IPS DF 6.9 (cell line): Measurements from ENCODE around the gene NSMCE1.

ENCODE experiments used
- DNase-seq: peaks from one replicate; pipeline ENCODE4 v3.0.0-alpha.2; 2013; ENCODE audit warnings: low read depth, low spot score
- H3K27ac ChIP-seq: one replicate; pipeline ENCODE4 v1.5.1; 2013; ENCODE audit warnings: low read length, control low read depth
- H3K27me3 ChIP-seq: 2 replicates; pipeline ENCODE4 v1.6.1; 2013; ENCODE audit warnings: mild to moderate bottlenecking, low read length; ENCODE audit not compliant: control insufficient read depth, insufficient read depth
- H3K36me3 ChIP-seq: 2 replicates; pipeline ENCODE4 v1.6.1; 2013; ENCODE audit warnings: low read length; ENCODE audit not compliant: control insufficient read depth, insufficient read depth
- H3K4me1 ChIP-seq: 2 replicates; pipeline ENCODE4 v1.6.1; 2013; ENCODE audit warnings: low read length; ENCODE audit not compliant: control insufficient read depth, insufficient read depth
- H3K4me3 ChIP-seq: 2 replicates; pipeline ENCODE4 v1.5.1; 2013; ENCODE audit warnings: mild to moderate bottlenecking, low read length
- H3K9me3 ChIP-seq: 2 replicates; pipeline ENCODE4 v1.6.1; 2013; ENCODE audit warnings: low read length, inconsistent platforms; ENCODE audit not compliant: control insufficient read depth, insufficient read depth
- WGBS: extraction: QIAGEN DNeasy Blood & Tissue Kit; methylation state at CpG from one replicate; pipeline ENCODE4 v1.1.7; 2013; ENCODE audit warnings: mixed read lengths, missing lambda C conversion rate; ENCODE audit not compliant: insufficient read length, insufficient coverage; 5-methylcytosine and 5-hydroxymethylcytosine counted together

The NSMCE1 gene

DNA sequence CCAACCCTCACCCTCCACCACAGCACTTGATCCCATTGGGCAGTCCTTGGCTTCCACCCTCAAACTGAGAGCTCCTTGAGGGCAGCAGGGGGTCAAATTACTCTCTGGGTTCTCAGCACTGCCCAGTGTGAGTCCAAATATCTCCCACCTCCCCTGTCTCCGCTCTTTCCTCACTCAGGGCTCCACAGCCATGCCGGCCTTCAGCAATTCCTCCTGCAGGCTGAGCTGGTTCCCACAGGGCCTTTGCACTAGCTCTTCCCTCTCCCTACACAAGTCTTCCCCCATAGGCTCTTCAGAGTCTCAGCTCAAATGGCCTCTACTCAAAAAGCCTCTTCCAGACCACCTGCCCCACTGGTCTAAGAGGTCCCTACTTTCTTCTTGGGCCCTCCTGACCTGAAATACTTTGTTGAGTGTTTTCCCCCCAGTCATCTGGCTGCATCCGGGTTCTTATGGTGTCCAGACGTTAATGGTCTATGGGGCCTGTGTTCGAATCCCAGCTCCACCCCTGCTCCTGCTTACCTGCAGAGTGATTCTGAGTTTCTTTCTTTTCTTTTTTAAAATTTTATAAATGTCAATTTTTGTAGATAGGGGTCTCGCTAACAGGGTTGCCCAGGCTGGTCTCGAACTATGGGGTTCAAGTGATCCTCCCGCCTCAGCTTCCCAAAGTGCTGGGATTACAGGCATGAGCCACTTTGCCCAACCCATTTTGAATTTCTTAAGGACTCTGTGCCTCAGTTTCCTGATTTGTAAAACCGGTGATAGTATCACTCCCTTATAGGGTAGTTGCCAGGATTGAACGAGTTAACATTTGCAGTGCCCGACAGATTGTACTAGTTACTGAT, 44.2 kb upstream of the NSMCE1 start:
- H3K4me3 ChIP-seq: peak overlapping the region; percentile 96; the same call in 1 of the 2 replicates
- no peaks in the 10 kb centered on the region for H3K9me3 ChIP-seq
- WGBS: no CpG with 5 or more reads among the region's 11 CpGs
- H3K27me3 ChIP-seq: no peaks in the 10 kb centered on the region
- no peak overlapping the region for H3K27ac ChIP-seq
- no peaks in the 10 kb centered on the region for H3K36me3 ChIP-seq
- H3K4me1 ChIP-seq: peaks cover 6% of the 10 kb centered on the region; the same call in 1 of the 2 replicates
- DNase-seq: no peak

DNA sequence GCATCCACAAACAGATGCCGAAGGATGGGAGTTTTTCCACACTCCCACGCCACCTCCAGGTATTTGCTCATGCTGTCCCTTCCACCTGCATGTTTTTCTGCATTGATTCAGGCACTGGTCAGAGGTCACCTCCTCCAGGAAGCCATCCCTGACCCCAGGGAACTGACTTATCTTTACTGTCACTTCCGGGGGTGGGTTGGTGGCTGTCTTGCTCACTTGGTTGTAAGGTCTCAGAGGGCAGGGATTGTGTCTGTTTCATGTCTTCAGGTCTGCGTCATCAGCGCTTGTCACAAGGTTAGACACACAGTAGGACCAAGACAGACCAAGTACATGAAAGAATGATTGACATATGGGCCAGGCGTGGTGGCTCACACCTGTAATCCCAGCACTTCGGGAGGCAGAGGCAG, 43.3 kb upstream of the NSMCE1 start:
- Histone ChIP-seq H3K4me1 (peaks cover 5% of the 10 kb centered on the region; the same call in 1 of the 2 replicates), H3K27me3 (no peaks in the 10 kb centered on the region)
- DNase-seq: no peak

DNA sequence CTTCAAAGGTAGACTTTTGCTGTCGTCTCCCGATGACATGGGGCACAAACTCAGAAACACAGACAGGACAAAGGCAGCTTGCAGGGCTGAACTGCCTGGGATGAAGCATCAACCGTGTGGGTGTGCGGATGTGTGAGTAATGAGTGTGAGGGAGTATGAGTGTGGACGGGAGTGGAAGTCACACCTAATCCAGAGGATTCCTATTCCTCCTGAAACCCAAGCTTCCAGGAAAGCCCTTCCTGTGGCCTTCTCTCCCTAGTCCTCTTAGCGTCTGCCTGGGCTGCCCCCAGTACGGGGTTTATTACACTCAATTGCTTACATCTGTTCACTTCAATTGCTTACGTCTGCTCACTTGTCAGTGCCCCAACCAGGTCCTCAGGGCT, 42.9 kb upstream of the NSMCE1 start:
- no peak overlapping the region for H3K27ac ChIP-seq
- WGBS: no CpG with 5 or more reads among the region's 8 CpGs

More for the DNA sequence above, 43.3 kb upstream of the NSMCE1 start:
- no peak overlapping the region for H3K4me3 ChIP-seq
- H3K27ac ChIP-seq: no peak overlapping the region
- WGBS: no CpG with 5 or more reads among the region's 7 CpGs
- H3K9me3 ChIP-seq: no peaks in the 10 kb centered on the region
- no peaks in the 10 kb centered on the region for H3K36me3 ChIP-seq

DNA sequence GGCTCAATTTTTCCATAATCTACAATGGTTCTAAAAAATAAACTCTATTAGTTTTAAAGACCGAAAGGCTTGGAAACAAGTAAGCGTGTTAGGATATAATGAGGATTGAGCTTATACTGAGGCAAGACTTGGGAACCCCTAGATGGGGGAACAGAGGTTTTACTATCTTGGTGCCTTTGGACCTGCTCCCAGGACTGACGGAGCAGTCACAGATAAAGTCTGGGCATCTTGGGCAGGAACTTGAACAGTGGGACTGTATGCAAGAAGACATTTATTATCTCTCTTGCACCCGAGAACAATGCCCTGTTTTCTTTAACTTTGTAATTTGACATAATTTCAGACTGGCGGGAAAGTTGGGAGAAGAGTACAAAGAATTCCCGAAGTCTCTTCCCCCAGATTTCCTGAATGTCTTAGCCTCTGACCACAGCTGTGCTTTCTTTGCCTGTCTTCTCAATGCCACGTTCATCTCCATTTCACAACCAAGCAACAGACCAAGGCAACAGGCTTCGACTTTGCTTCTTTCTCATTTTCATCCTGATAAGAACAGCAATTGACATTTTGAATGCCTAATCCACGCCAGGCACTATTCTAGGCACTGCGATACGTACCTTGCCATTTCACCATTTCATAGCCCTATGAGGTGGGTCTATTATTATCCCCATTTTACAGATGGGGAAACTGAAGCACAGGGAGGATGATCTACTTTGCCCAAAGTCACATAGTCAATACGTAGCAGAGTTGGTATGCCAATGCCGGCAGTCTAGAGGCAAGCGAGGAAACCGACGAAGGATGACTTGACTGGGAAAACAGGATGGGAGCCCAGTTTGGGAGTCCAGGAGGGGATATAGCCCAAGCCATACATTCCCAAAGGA, 42.2 kb upstream of the NSMCE1 start:
- Histone ChIP-seq H3K27me3 (no peaks in the 10 kb centered on the region), H3K4me1 (peaks cover 5% of the 10 kb centered on the region; the same call in 1 of the 2 replicates), H3K9me3 (no peaks in the 10 kb centered on the region), H3K27ac (no peak overlapping the region), H3K4me3 (no peak overlapping the region), H3K36me3 (no peaks in the 10 kb centered on the region)
- no peak for DNase-seq
- no CpG with 5 or more reads among the region's 16 CpGs for WGBS

More for the DNA sequence above, 42.9 kb upstream of the NSMCE1 start:
- Histone ChIP-seq H3K27me3 (no peaks in the 10 kb centered on the region), H3K9me3 (no peaks in the 10 kb centered on the region), H3K36me3 (no peaks in the 10 kb centered on the region), H3K4me1 (peaks cover 5% of the 10 kb centered on the region; the same call in 1 of the 2 replicates), H3K4me3 (no peak overlapping the region)
- no peak for DNase-seq

DNA sequence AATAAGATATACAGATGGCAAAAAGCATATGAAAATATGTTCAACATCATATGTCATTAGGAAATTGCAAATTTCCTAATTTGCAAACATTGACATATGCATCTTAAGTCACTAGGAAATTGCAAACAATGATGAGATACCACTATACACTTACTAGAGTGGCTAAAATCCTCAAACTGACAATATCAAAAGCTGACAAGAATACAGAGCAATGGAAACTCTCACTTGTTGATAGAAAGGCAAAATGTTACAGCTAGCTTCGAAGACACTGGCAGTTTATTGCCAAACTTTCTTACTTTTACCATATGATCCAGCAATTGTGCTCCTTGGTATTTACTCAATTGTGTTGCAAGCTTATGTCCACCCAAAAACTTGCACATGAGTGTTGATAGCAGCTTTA, 40.2 kb upstream of the NSMCE1 start:
- H3K27me3 ChIP-seq: no peaks in the 10 kb centered on the region
- no peak overlapping the region for H3K27ac ChIP-seq
- no peak overlapping the region for H3K4me3 ChIP-seq
- H3K4me1 ChIP-seq: no peaks in the 10 kb centered on the region
- no CpG with 5 or more reads among the region's 1 CpG for WGBS
- H3K9me3 ChIP-seq: no peaks in the 10 kb centered on the region
- DNase-seq: no peak
- H3K36me3 ChIP-seq: no peaks in the 10 kb centered on the region

DNA sequence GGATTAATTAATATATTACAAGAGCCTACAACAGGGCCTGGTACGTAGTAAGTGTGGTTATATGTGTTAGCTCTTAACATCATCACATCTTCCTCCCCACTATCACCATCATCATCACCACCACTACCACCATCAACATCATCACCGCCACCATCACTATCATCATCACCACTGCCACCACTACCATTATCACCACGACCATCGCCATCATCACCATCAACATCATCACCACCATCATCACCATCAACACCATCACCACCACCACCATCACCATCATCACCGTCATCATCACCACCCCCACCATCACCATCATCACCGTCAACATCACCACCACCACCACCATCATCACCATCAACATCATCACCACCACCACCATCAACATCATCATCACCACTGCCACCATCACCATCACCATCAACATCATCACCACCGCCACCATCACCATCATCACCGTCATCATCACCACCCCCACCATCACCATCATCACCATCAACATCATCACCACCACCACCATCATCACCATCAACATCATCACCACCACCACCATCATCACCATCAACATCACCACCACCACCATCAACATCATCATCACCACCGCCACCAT, 37.4 kb upstream of the NSMCE1 start:
- no peaks in the 10 kb centered on the region for H3K36me3 ChIP-seq
- no peak for DNase-seq
- no peak overlapping the region for H3K4me3 ChIP-seq
- WGBS: 100% methylated on average over 2 of the region's 9 CpGs
- H3K9me3 ChIP-seq: no peaks in the 10 kb centered on the region
- no peak overlapping the region for H3K27ac ChIP-seq
- H3K4me1 ChIP-seq: no peaks in the 10 kb centered on the region
- H3K27me3 ChIP-seq: no peaks in the 10 kb centered on the region

DNA sequence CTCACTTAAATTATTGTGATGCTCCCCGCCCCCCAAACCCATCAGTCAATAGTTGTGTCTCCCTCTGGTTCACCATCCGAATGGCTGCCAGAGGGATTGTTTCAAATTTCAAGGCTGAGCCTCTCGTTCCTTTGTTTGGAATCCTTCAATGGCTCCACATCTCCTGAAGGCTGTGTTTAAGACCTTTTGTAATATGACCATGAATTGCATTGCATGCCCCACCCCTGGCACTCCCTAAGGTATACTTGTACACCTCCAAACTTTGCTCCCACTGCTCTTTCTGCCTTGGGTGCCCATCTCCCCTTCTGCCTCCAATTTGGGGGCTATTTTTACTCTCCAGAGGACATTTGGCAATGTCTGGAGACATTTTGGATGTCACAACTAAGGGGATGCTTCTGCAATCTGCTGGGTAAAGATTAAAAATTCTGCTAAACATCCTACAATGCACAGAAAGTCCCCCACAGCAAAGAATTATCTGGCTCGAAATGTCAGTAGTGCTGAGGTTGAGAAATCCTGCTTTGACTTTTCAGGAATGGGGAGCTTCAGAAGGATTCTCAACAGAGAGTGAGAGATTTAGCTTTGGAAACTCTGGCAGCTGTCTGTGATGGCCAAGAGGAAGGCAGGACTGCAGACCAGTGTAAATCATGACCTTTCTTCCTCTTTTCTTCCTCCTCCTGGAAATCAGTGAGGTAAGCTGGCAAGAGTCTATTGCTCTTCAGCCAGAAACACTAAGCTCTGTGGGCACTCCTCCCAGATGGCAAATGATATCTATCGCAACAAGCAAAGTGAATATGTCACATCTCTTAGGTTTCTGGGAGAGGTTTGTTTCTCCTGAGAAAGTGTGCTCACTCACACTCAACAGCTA, 36.5 kb upstream of the NSMCE1 start:
- Histone ChIP-seq H3K27ac (no peak overlapping the region), H3K27me3 (no peaks in the 10 kb centered on the region), H3K9me3 (no peaks in the 10 kb centered on the region), H3K4me3 (no peak overlapping the region), H3K4me1 (no peaks in the 10 kb centered on the region), H3K36me3 (no peaks in the 10 kb centered on the region)
- DNase-seq: no peak
- no CpG with 5 or more reads among the region's 5 CpGs for WGBS

DNA sequence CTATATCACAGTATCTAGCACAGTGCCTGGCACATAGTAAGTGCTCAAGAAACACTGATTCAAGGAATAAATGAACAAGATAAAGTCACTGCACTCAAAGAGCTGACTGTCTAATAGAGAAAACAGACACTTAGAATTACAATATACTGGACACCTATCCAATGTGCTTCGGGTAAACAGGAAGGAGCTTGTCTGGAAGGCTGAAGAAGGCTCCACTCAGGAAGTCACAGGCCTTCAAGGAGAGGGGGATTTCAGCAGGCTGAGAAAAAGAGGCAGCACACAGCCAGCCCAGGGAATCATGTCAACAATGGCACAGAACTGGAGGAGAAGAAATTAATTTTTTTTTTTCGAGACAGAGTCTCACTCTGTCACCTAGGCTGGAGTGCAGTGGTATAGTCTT, 35.5 kb upstream of the NSMCE1 start:
- Histone ChIP-seq H3K27ac (no peak overlapping the region), H3K4me3 (no peak overlapping the region), H3K27me3 (no peaks in the 10 kb centered on the region), H3K9me3 (no peaks in the 10 kb centered on the region), H3K4me1 (no peaks in the 10 kb centered on the region), H3K36me3 (no peaks in the 10 kb centered on the region)
- no peak for DNase-seq
- WGBS: no CpG with 5 or more reads among the region's 2 CpGs

DNA sequence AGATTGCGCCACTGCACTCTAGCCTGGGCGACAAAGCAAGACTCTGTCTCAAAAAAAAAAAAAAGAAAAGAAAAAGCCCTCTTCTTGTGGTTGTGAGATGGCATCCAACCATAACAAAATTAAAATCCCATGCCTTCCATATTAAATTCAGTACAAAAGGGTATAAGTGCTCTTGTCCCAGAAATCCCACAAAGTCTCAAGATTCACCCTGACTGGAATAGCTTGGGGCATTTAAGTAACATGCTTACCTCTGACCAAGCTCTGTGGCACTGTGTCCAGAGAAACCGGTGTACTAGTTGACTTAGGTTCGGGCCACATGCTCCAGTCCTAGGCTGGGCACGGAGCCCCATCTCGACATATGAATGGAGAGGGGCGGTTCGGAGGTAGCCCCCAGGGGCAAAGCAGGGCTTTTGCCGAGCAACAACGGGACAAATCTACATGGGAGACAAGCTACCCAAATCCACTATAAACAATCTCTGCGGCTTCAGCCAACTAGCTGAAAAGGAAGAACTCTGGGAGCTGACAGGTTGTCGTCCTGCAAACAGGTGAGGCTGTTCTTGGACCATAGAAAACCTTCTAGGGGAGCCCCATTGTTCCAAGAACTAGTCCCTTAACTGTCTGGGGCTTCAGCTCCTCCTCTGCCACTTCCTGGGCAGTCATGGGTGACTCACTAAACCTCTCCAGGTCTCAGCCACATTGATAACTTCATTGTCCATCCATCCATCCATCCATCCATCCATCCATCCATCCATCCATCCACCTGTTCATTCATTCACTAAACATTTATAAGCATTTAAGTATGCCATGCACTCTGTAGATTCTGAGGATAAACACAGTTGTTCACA, 34.9 kb upstream of the NSMCE1 start:
- Histone ChIP-seq H3K9me3 (no peaks in the 10 kb centered on the region), H3K27me3 (no peaks in the 10 kb centered on the region), H3K27ac (no peak overlapping the region), H3K4me1 (no peaks in the 10 kb centered on the region), H3K4me3 (no peak overlapping the region), H3K36me3 (no peaks in the 10 kb centered on the region)
- no peak for DNase-seq
- WGBS: no CpG with 5 or more reads among the region's 12 CpGs
